GDM1 (cell line): ENCODE measurements around the gene TDG.
"Not testable (repeated sequence)": the region's sequence is repeated elsewhere in the genome, so short reads cannot be mapped to it uniquely, and the experiment has no call there.

Experiments
- DNase-seq: peaks from one replicate; lab custom pipeline; 2025; lab: John Stamatoyannopoulos, UW

TDG gene

GRCh38 chr12:104022786-104023185 is 57.1 kb downstream of the TDG start:
- no peak for DNase-seq

- no peak for DNase-seq
Measured at GRCh38 chr12:104023710-104024109, 58.0 kb downstream of the TDG start.

GRCh38 chr12:104024348-104024747 is 58.7 kb downstream of the TDG start:
- no peak for DNase-seq

- no peak for DNase-seq
Measured at GRCh38 chr12:104025771-104026170, 60.1 kb downstream of the TDG start.

- DNase-seq, result no peak
Measured at GRCh38 chr12:104026841-104027599, 61.3 kb downstream of the TDG start.

GRCh38 chr12:104030596-104030995 is 64.9 kb downstream of the TDG start:
- not testable (repeated sequence) for DNase-seq

- DNase-seq, result not testable (repeated sequence)
Measured at GRCh38 chr12:104036143-104036542, 70.5 kb downstream of the TDG start.
